Measurements from ENCODE around the gene DNAJB9.
"Not testable (repeated sequence)": the region's sequence is repeated elsewhere in the genome, so short reads cannot be mapped to it uniquely, and the experiment has no call there.

Gene DNAJB9

GRCh38 chr7:108569381-108570145 lies at the start of gene DNAJB9, which contains the start of gene THAP5:
Gene DNAJB9, plus strand, starts transcription at chr7:108569874. Its CDS starts 1,853 bp downstream, at chr7:108571727.
Gene THAP5, minus strand, starts transcription at chr7:108569706. Its CDS starts 137 bp downstream, at chr7:108569569.
- DNase-seq (ENCODE audit: low read depth, low spot score) = peak; percentile 99

- no peak for DNase-seq (ENCODE audit: low read depth, low spot score)
These were observed 46.9 kb upstream of the DNAJB9 start for GRCh38 chr7:108522780-108523179.

GRCh38 chr7:108525327-108525984 lies 44.2 kb upstream of the DNAJB9 start:
- no peak for DNase-seq (ENCODE audit: low read depth, low spot score)

DNA sequence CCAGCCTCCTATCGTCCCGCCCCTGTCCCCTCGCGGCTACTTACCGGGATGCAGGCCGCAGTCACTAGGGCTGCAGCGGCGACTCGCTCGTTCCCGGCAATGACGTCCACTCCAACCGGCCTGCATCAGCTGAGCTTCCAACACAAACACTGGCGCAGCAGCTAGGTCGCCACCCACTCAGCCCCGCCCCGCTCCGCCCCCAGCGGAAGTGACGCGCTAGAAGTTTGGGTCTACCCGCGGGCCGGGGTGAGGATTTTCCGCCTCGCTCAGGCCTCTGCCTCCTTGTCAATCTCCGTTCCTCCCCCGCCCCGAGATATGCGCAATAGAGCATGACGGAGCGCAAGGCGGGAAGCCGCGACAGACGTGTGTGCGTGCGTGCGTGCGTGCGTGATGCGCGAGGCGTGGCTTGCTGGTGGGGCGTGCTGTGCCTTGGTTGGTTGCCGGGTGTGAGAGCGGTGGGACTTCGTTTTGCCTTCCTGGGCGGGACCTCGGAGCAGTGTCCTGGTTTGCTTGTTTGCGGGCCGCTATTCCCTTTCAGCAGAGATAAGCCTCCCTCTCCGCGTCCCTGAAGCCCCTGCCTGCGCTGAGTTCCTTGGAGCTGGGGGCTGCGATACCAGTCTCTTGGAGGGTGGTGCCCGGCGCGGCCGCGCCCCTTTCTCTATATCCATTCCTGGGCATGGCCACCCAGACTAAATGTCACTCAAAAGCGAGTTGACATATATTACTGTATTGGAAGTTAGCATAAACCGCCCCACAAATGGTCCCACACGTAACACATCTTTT lies 43.5 kb upstream of the DNAJB9 start, which contains the start of gene PNPLA8:
PNPLA8 (minus strand) TSS at position 151 of the 783 bp plus-strand sequence. CDS start 10,644 bp downstream, outside the sequence.
- DNase-seq (ENCODE audit: low read depth, low spot score) = peak; percentile 100

GRCh38 chr7:108526768-108527017 lies 43.0 kb upstream of the DNAJB9 start:
- no peak for DNase-seq (ENCODE audit: low read depth, low spot score)

- no peak for DNase-seq (ENCODE audit: low read depth, low spot score)
These were observed 41.4 kb upstream of the DNAJB9 start for GRCh38 chr7:108528183-108528712.

DNA sequence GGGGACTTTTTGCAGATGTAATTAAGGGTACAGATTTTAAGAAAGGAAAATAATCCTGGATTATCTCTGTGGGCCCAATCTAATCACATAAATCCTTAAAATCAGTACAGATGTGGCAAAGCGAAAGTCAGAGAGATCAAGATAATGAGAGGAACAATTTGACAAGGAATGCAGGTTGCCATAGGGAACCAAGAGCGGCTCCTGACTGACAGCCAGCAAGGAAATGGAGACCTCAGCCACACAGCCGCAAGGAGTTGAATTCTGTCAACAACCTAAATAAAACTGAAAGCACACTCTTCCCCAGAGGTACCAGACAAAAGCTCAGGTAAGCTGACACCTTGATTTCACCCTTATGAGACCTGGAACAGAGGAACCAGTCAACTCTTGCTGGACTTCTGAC lies 40.3 kb upstream of the DNAJB9 start:
- DNase-seq (ENCODE audit: low read depth, low spot score) = no peak

DNA sequence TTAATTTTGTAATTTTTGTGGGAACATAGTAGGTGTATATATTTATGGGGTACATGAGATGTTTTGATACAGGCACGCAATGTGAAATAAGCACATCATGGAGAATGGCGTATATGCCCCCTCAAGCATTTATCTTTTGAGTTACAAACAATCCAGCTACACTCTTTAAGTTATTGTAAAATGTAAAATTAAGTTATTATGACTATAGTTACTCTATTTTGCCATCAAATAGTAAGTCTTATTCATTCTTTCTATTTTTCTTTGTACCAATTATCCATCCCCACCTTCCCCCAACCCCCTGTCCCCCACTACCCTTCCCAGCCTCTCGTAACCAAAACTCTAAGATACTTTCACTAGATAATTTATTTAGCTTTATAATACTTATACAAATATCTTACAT lies 36.0 kb upstream of the DNAJB9 start:
- DNase-seq (ENCODE audit: low read depth, low spot score) = no peak

GRCh38 chr7:108535257-108535656 lies 34.4 kb upstream of the DNAJB9 start:
- DNase-seq (ENCODE audit: low read depth, low spot score) = no peak

GRCh38 chr7:108535744-108536143 lies 33.9 kb upstream of the DNAJB9 start:
- no peak for DNase-seq (ENCODE audit: low read depth, low spot score)

GRCh38 chr7:108537229-108537628 lies 32.4 kb upstream of the DNAJB9 start:
- DNase-seq (ENCODE audit: low read depth, low spot score) = no peak

GRCh38 chr7:108538236-108538635 lies 31.4 kb upstream of the DNAJB9 start:
- not testable (repeated sequence) for DNase-seq (ENCODE audit: low read depth, low spot score)

DNA sequence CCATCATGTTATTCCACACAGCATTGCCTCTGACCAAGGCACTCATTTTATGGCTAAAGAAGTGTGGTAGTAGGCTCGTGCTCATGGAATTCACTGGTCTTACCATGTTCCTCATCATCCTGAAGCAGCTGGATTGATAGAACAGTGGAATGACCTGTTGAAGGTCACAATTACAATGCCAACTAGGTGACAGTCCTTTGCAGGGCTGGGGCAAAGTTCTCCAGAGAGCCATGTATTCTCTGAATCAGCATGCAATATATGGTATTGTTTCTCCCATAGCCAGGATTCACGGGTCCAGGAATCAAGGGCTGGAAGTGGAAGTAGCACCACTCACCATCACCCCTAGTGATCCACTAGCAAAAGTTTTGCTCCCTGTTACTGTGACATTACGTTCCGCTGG lies 31.0 kb upstream of the DNAJB9 start:
- DNase-seq (ENCODE audit: low read depth, low spot score) = not testable (repeated sequence)

- no peak for DNase-seq (ENCODE audit: low read depth, low spot score)
These were observed 28.2 kb upstream of the DNAJB9 start for GRCh38 chr7:108541478-108541877.

- not testable (repeated sequence) for DNase-seq (ENCODE audit: low read depth, low spot score)
These were observed 21.4 kb upstream of the DNAJB9 start for GRCh38 chr7:108548141-108548896.

GRCh38 chr7:108556665-108557064 lies 13.0 kb upstream of the DNAJB9 start:
- not testable (repeated sequence) for DNase-seq (ENCODE audit: low read depth, low spot score)

DNA sequence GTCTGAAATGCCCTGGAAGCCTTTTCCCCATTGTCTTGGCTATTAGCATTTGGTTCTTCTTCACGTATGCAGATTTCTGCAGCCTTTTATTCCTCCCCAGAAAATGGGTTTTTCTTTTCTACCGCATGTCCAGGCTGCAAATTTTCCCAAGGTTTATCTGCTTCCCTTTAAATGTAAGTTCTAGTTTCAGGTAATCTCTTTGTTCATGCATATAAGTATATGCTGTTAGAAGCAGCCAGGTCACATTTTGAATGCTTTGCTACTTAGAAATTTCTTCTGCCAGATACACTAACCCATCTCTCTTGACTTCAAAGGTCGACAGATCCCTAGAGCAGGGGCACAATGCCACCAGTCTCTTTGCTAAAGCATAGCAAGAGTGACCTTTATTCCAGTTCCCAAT lies 12.5 kb upstream of the DNAJB9 start:
- no peak for DNase-seq (ENCODE audit: low read depth, low spot score)

DNA sequence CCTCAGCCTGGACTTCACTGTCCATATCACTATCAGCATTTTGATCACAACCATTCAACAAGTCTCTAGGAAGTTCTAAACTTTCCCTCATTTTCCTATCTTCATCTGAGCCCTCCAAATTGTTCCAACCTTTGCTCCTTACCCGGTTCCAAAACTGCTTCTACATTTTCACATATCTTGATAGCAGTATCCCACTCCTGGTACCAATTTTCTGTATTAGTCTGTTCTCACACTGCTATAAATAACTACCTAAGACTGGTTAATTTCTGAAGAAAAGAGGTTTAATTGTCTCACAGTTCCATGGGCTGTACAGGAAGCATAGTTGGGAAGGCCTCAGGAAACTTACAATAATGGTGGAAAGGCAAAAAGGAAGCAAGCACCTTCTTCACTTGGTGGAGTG lies 12.1 kb upstream of the DNAJB9 start:
- DNase-seq (ENCODE audit: low read depth, low spot score) = no peak

DNA sequence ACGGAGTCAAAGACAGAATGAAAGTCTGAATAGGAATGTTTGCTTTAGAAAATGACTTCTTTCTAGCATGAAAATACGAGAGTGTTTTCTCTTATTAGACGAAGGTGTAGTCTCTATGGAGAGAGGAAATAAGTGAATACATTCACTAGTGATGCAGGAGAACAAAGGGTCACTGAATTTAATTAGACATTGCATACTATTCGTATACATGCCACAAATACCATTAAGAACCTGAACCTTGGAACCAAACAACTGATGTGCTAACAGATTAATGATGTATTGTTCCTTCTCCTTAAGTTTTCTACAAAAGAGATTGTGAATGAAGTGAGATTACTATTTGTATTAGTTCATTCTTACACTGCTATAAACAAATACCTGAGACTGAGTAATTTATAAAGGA lies 10.4 kb upstream of the DNAJB9 start:
- DNase-seq (ENCODE audit: low read depth, low spot score) = no peak

DNA sequence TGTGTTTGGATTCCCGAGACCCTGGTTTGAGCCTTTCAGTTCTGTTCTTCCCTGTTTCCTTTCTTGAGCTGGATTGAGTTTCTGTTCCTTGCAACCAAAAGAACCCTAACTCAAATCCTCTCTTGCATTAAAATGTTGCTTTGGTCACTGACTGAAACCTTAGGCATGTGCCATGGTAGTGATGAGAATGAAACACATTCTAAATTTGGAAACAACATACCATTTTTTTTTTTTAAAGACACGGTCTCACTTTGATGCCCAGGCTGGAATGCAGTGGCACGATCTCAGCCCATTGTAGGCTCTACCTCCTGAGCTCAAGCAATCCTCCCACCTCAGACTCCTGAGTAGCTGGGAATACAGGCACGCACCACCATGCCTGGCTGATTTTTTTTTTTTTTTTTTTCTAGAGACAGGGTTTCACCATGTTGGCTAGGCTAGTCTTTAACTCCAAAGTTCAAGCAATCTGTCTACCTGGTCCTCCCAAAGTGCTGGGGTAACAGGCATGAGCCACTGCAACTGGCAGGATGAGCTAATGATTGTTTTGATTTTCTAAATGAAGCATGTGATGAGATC lies 8.5 kb upstream of the DNAJB9 start:
- no peak for DNase-seq (ENCODE audit: low read depth, low spot score)

- no peak for DNase-seq (ENCODE audit: low read depth, low spot score)
These were observed 3.7 kb upstream of the DNAJB9 start for GRCh38 chr7:108565987-108566386.
